ENCODE results near the gene ZNF444.
"Not testable (repeated sequence)": the region's sequence is repeated elsewhere in the genome, so short reads cannot be mapped to it uniquely, and the experiment has no call there.

ZNF444 gene

GRCh38 chr19:56201973-56202372 is 60.9 kb downstream of the ZNF444 start, which contains the start of gene ZSCAN5C:
Gene ZSCAN5C (plus strand): TSS chr19:56202273. CDS start chr19:56205914, 3,641 bp downstream.
- DNase-seq (ENCODE audit: low read depth), result no peak
- in situ Hi-C loops (cut with HindIII; ENCODE audit: low sequenced_read_pairs), result no loop called here
- TF ChIP-seq, protein P1, sequence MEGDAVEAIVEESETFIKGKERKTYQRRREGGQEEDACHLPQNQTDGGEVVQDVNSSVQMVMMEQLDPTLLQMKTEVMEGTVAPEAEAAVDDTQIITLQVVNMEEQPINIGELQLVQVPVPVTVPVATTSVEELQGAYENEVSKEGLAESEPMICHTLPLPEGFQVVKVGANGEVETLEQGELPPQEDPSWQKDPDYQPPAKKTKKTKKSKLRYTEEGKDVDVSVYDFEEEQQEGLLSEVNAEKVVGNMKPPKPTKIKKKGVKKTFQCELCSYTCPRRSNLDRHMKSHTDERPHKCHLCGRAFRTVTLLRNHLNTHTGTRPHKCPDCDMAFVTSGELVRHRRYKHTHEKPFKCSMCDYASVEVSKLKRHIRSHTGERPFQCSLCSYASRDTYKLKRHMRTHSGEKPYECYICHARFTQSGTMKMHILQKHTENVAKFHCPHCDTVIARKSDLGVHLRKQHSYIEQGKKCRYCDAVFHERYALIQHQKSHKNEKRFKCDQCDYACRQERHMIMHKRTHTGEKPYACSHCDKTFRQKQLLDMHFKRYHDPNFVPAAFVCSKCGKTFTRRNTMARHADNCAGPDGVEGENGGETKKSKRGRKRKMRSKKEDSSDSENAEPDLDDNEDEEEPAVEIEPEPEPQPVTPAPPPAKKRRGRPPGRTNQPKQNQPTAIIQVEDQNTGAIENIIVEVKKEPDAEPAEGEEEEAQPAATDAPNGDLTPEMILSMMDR (IDR thresholded peaks at IDR 0.05; ENCODE audit: low read depth, low read length, missing control alignments), result no peak
- no peak within 1 kb of the TSS for H3K4me3 ChIP-seq (ENCODE audit: low read depth, low read length)

- DNase-seq (ENCODE audit: low read depth); H3K4me3 ChIP-seq (ENCODE audit: low read depth, low read length); in situ Hi-C loops (cut with HindIII; ENCODE audit: low sequenced_read_pairs): not testable (repeated sequence)
Observed at GRCh38 chr19:56207581-56207980, 66.5 kb downstream of the ZNF444 start.

DNA sequence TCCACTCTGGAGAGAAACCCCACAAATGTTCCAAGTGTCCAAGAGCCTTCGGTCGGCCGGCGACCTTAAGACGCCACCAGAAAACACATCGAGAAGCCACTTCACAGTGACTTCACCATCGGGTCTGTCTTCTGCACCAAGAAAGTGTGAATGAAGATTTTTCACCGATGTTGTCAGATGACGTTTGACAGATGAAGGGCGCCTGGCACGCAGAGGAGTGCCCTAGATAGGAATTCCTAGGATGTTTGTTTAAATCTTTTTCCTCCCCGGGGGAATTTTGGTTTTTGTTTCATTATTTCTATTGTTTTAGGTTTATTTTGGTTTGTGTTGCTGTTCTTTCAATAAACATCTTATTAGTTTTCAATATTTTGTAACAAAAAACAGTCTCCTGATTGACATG is 68.0 kb downstream of the ZNF444 start:
- DNase-seq (ENCODE audit: low read depth), result no peak
- TF ChIP-seq, protein P1 (IDR thresholded peaks at IDR 0.05; ENCODE audit: low read depth, low read length, missing control alignments), result no peak
- in situ Hi-C loops (cut with HindIII; ENCODE audit: low sequenced_read_pairs), result no loop called here
- no peak overlapping the region for H3K4me3 ChIP-seq (ENCODE audit: low read depth, low read length)

DNA sequence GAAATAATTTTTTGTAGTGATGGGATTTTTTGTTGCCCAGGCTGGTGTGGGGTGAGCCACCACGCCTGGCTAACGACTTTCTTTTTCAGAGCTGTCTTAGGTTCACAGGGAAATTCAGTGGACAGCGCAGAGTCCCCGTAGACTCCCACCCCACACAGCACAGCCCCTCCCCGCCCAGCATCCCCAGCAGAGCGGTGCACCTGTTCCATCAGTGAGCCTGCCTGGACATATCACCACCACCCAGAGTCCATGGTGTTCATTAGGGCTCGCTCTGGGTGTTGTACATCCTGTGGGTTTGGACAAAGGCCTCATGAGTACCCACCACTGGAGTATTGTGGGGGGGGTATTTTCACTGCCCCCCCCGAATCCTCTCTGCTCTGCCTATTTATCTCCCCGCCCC is 68.9 kb downstream of the ZNF444 start:
- DNase-seq (ENCODE audit: low read depth); H3K4me3 ChIP-seq (ENCODE audit: low read depth, low read length); in situ Hi-C loops (cut with HindIII; ENCODE audit: low sequenced_read_pairs): not testable (repeated sequence)

Measured in astrocyte of the cerebellum (primary cell).